HG03108 (cell line): ENCODE measurements around the gene PBOV1.
"Not testable (repeated sequence)": the region's sequence is repeated elsewhere in the genome, so short reads cannot be mapped to it uniquely, and the experiment has no call there.

Experiments
- ATAC-seq: cut with Tn5 transposase; IDR thresholded peaks from one replicate; pipeline ENCODE4 v1.9.1; 2021; ENCODE audit warnings: moderate library complexity; ENCODE audit not compliant: unreplicated experiment

PBOV1 gene

GRCh38 chr6:138238368-138238767 lies 20.1 kb upstream of the PBOV1 start:
- no peak for ATAC-seq

DNA sequence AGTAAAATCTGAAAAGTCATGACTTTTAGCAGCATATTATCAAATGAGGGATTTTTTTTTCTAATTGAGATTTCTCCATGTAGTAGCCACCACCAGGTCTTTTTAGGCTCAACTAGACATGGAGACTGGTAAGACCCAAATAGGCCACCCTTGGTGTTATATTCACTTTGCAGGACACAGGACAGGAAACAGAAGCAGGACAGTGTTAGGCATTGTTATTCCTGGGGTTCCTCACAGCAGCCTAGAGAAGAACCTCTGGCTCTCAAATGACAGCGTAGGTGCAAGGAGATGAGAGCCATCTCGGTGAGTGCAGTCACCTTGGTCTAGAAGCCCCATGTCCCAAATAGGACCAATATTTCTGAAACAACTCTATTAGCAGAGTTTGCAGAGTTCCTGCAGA lies 19.2 kb upstream of the PBOV1 start:
- no peak for ATAC-seq

GRCh38 chr6:138235693-138236092 lies 17.4 kb upstream of the PBOV1 start:
- no peak for ATAC-seq

- ATAC-seq = no peak
These were observed 16.9 kb upstream of the PBOV1 start for GRCh38 chr6:138235205-138235604.

DNA sequence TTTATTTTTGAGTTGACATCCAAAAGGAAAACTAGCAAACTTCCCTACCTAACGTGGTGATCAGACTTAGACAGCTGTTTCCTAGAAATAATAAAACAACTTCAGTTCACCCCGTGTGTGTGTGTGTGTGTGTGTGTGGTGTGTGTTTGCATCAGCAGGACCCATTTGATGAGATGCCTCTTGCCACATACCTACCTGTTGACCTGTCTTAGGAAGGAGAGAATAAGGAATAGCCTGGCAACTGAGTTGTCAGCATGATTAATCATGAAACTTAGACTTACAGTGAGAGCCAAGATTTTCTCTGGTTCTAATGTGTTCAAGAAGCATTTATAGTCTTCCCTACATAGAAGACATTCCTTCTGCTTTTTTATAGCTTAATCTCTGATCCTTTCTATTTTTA lies 16.1 kb upstream of the PBOV1 start:
- ATAC-seq = no peak

- ATAC-seq = no peak
These were observed 13.1 kb upstream of the PBOV1 start for GRCh38 chr6:138231381-138231886.

DNA sequence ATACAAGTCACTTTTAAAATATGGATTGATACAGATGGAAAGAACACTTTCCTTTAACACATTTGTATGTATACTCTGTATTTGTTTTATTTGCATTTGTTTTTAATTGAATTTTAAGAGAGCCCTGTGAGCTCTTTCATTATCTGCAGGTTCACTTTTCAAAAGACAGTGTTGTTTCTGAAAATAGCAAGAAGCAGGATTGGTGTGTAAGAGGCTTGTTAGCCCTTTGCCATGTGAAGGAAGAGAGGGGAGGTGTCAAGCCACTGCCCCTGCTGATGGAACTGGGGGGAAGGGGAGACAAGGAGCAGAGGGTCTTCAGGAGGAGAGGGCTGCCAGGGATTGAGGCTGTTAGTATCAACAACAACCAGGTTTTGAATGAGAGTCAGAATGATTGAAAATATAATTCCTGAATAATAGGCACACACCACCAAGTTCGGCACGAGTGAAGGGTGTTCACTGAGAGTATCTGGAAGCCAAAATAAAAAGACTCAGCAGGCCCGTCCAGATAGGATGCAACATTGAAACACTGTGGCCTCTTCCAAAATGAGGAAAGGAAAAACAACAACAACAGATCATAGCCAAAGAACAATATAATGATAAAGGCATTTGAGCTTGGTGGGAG lies 12.6 kb upstream of the PBOV1 start:
- ATAC-seq = no peak

GRCh38 chr6:138230221-138230620 lies 11.9 kb upstream of the PBOV1 start:
- no peak for ATAC-seq

DNA sequence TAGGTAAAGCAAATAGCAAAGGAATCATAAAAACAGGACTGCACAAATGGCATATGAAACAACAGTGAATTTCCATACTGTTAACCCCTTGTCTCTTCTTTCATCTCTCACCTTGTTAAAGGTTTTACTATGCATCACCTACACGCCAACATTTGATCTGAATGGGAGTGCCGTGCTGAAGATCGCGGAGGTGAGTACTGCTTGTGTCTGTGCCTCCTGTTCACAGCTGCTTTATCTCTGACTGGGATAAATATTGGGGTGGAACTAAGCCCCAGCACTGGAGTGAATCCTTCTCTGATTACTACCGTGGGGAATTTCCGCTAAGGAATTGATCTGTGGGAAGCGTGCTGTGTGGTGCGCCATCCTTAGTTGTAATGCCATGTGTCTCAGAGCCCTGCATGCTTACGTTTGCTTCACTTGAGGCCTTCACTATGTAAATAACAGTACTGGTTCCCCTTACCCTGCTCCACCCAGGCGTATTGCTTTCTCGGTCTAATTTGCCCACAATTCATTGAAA lies 11.4 kb upstream of the PBOV1 start:
- ATAC-seq = no peak

- ATAC-seq = no peak
These were observed 10.8 kb upstream of the PBOV1 start for GRCh38 chr6:138229072-138229471.

- no peak for ATAC-seq
These were observed 9.1 kb upstream of the PBOV1 start for GRCh38 chr6:138227316-138227781.

DNA sequence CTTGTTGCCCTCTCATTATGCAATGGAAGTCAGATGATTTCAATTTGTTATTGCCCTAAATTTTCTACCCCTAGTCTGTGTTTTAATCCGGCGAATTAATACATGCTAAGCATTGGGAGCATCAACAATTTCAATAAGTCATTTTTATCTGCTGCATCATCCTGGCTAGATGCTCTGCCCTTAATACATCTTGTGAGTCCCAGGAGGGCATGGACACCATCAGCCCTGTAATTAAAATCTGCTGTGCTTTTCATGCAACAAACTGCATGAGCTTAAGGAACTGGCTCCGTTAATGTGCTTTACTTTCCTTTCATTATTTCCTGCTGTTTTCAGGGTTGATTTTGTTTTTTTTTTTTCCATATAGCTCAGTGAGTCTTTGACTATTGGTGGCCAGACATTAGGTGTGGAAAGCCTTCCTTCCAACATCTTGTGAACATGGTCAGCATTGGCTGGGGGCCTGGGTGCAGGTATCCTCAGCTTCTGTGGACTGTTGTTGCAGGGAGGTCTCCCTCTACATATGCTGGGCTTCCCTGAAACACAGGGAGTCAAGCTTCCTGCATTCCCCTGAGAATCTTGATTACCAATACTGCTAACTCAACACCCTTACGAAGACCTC lies 8.5 kb upstream of the PBOV1 start:
- ATAC-seq = no peak

DNA sequence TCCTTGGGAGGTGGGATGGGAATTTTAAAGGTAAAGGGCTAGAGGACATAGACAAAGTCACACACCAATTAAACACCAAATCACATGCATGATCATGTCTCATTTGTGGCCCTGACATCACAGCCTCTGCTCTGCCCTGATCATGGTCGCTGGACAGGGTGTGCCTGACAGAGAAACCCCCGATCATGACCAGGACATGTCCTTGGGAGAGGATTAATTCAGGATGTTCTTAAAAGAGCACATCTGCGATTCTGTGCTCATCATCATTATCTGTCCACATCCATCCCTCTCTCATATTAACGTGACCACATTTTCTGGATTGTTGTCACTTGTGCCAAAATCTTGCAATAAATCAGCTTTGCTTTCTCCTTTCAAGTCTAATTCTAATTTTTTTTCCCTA lies 7.7 kb upstream of the PBOV1 start:
- ATAC-seq = no peak

DNA sequence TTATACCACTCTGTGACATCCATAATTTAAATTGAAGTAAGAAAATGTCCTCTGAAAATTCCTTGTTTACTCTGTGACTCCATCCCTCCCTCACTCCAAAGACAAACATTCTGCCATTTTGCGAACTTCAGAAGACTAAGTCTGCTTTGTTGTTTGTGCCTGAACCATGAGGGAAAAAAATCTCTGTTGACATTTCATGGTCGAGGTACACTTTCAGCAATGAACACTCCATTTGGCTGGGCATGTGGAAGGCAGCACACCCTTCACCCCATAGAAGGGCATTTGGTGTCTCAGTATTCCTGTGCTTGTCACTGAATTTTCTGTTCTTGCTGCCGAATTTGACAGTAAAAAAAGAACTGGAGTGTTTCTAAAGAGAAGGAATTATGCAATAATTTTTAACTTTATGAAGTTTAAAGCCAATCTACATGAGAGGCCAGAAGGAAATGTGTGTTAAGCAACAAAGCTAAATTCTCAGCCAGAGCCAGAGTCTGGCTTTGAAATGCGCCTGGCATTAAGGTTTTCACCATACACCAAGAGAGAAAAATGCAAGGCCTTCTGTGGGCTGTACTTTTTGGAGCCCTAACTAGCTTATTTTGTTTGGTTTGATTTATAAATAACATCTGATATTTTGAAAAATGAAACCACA lies 4.7 kb upstream of the PBOV1 start:
- ATAC-seq = no peak

- ATAC-seq = no peak
These were observed 1.6 kb upstream of the PBOV1 start for GRCh38 chr6:138219901-138220300.

GRCh38 chr6:138219398-138219797 lies 1.1 kb upstream of the PBOV1 start:
- ATAC-seq = no peak

- ATAC-seq = no peak
These were observed 3.1 kb downstream of the PBOV1 start for GRCh38 chr6:138215093-138215782.

DNA sequence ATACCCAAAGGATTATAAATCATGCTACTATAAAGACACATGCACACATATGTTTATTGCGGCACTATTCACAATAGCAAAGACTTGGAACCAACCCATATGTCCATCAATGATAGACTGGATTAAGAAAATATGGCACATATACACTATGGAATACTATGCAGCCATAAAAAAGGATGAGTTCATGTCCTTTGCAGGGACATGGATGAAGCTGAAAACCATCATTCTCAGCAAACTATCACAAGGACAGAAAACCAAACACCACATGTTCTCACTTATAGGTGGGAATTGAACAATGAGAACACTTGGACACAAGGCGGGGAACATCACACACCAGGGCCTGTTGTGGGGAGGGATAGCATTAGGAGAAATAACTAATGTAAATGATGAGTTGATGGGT lies 5.8 kb downstream of the PBOV1 start:
- ATAC-seq = not testable (repeated sequence)

- no peak for ATAC-seq
These were observed 6.7 kb downstream of the PBOV1 start for GRCh38 chr6:138211601-138212000.

DNA sequence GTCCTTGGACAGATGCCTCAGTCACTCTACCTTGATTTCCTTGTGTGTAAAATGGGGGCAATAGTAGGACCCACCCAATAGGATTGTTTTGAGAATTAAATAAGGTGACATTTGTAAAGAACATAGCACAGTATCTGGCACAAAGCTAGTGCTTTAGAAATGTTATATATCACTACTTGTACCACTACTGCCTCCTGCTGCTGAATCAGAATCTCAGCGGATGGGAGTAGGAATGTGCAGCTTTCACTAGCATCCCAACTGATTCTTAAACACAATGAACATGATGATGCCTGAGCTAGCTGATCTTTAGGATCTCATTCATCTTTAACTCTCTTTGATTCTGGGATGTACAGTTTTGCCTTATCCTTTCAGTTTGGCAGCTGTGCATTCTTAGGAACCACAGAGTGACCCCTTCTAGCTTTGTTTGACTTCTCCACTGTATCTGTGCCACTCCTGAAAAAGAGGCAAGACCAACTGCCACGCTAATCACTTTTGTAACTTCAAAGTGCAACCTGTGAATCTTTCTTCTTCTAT lies 7.2 kb downstream of the PBOV1 start:
- no peak for ATAC-seq

DNA sequence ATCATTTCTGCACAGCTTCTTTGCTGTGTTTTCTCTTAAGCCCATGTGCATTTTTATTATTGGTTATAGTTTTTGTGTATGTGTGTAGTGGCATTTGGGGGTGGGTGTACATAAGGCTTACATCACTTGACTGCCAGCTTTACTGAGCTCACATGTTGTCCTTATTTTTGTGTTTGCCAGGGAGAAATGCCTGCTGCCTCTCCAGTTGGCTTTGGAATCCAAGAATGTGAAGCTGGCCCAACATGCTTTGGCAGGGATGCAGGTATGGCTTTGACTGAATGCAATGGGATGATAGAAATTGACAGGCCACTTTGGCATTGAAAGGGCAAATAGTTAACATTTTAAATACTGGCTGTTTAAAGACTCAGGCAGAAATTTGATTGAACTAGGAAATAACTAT lies 11.4 kb downstream of the PBOV1 start:
- ATAC-seq = no peak
